ENCODE measurements around the gene RBM47.

- TF ChIP-seq, protein P1, sequence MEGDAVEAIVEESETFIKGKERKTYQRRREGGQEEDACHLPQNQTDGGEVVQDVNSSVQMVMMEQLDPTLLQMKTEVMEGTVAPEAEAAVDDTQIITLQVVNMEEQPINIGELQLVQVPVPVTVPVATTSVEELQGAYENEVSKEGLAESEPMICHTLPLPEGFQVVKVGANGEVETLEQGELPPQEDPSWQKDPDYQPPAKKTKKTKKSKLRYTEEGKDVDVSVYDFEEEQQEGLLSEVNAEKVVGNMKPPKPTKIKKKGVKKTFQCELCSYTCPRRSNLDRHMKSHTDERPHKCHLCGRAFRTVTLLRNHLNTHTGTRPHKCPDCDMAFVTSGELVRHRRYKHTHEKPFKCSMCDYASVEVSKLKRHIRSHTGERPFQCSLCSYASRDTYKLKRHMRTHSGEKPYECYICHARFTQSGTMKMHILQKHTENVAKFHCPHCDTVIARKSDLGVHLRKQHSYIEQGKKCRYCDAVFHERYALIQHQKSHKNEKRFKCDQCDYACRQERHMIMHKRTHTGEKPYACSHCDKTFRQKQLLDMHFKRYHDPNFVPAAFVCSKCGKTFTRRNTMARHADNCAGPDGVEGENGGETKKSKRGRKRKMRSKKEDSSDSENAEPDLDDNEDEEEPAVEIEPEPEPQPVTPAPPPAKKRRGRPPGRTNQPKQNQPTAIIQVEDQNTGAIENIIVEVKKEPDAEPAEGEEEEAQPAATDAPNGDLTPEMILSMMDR (IDR thresholded peaks at IDR 0.05) = no peak
- TF ChIP-seq POLR2A (IDR thresholded peaks at IDR 0.05) = no peak
Observed at GRCh38 chr4:40520533-40520932, 109.1 kb downstream of the RBM47 start.

Measured in Peyer's patch (tissue), 4 donors.